ENCODE results near the gene JAG1. TPM values are rescaled to one million over a fixed set of nuclear protein-coding genes. Genes with fewer than 3 reads are reported as not detected.
A peak's percentile ranks its signal among the peaks of the same experiment; 100 is the strongest.

JAG1 gene
- total RNA-seq, 1 donor from 2014 or later = 172 TPM

DNA sequence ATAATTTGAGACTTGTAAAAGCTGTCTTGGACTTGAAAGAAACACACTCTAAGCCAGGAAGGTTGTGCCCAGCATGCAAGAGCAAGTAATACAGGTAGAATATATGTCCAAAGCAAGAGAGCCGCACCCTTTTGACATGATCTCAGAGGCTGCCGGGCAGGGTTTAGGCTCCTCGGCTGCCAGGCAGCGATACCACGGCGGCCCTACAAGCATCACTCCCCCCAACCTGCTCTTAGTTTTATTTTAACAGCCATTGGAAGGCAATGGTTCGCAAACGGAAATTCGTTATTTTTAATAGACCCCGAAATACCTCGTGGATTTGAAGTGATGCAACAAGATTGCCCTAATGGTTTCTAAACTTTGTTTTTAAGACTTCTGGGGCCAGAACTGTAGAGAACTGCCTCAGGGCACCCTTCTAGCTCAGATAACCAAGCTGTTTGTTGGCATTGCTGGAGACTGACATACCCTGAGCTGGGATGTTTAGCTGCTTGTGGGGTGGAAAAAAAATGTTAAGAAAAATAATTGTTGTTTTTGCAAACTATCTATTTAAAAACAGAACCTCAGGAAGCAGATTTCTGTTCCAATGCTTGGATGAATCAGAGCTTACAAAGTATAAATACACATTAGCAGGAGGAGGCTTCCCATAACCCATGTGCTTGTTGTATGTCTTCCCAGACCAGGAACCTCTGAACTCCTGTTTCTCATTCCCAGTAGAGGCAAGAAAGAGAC is 39.0 kb downstream of the JAG1 start:
- TF ChIP-seq, protein P1, sequence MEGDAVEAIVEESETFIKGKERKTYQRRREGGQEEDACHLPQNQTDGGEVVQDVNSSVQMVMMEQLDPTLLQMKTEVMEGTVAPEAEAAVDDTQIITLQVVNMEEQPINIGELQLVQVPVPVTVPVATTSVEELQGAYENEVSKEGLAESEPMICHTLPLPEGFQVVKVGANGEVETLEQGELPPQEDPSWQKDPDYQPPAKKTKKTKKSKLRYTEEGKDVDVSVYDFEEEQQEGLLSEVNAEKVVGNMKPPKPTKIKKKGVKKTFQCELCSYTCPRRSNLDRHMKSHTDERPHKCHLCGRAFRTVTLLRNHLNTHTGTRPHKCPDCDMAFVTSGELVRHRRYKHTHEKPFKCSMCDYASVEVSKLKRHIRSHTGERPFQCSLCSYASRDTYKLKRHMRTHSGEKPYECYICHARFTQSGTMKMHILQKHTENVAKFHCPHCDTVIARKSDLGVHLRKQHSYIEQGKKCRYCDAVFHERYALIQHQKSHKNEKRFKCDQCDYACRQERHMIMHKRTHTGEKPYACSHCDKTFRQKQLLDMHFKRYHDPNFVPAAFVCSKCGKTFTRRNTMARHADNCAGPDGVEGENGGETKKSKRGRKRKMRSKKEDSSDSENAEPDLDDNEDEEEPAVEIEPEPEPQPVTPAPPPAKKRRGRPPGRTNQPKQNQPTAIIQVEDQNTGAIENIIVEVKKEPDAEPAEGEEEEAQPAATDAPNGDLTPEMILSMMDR (IDR thresholded peaks at IDR 0.05; ENCODE audit: unreplicated experiment) = no peak
- H3K4me1 Mint-ChIP-seq (ENCODE audit: unreplicated experiment) = peaks cover 24% of the 10 kb centered on the region
- H3K9me3 Mint-ChIP-seq (ENCODE audit: unreplicated experiment) = no peaks in the 10 kb centered on the region
- peaks cover 2% of the 10 kb centered on the region for H3K27me3 Mint-ChIP-seq (ENCODE audit: unreplicated experiment)
- peaks cover 21% of the 10 kb centered on the region for H3K36me3 Mint-ChIP-seq (ENCODE audit: low read depth, unreplicated experiment)
- no peak overlapping the region for H3K27ac Mint-ChIP-seq (ENCODE audit: unreplicated experiment)
- DNase-seq (ENCODE audit: low spot score) = no peak
- H3K4me3 Mint-ChIP-seq (ENCODE audit: unreplicated experiment) = no peak overlapping the region

DNA sequence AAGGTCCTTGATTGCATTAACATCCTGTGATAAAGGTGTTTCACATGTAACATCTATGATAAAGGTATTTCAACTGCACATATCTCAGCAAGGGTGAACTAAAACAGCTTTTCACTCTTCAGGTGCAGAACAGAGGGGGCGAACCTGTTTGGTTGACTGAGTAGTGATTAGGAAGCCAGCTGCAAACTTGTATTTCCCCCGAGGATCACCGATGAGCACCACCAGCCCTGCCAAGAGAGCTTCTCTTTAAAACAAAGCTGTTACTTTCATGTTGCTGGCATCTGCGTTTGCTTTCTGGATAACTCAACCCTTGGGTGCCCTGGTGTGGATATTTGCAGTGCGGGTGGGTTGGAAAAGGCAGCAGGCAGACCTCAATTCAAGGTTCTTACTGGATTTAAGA is 39.6 kb downstream of the JAG1 start:
- DNase-seq (ENCODE audit: low spot score) = no peak
- Mint-ChIP-seq H3K4me3 (ENCODE audit: unreplicated experiment) (no peak overlapping the region), H3K27ac (ENCODE audit: unreplicated experiment) (no peak overlapping the region), H3K9me3 (ENCODE audit: unreplicated experiment) (no peaks in the 10 kb centered on the region), H3K4me1 (ENCODE audit: unreplicated experiment) (peaks cover 24% of the 10 kb centered on the region), H3K27me3 (ENCODE audit: unreplicated experiment) (peaks cover 2% of the 10 kb centered on the region), H3K36me3 (ENCODE audit: low read depth, unreplicated experiment) (peaks cover 16% of the 10 kb centered on the region)
- TF ChIP-seq, protein P1 (IDR thresholded peaks at IDR 0.05; ENCODE audit: unreplicated experiment) = no peak

DNA sequence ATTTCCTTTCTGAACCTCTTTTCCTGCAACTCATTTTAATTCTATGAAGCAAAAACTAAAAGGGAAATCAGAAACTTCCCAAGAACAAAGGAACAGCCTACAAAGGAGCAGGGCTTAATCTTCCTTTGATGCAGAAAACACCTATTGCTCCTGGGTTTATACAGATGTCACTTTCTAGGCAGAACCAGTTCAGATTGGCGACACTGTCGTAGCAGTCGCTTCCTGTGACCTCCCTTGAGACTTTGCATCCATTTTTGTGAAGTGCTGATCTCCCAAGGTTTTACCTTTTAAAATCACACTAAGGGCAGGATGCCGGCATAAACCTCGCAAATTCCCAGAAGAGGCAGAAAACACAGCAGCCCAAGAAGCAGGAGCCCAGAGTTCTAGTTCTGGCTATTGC is 40.1 kb downstream of the JAG1 start:
- DNase-seq (ENCODE audit: low spot score) = no peak
- Mint-ChIP-seq H3K4me3 (ENCODE audit: unreplicated experiment) (no peak overlapping the region), H3K27me3 (ENCODE audit: unreplicated experiment) (peaks cover 2% of the 10 kb centered on the region), H3K4me1 (ENCODE audit: unreplicated experiment) (peaks cover 24% of the 10 kb centered on the region), H3K36me3 (ENCODE audit: low read depth, unreplicated experiment) (peaks cover 13% of the 10 kb centered on the region), H3K27ac (ENCODE audit: unreplicated experiment) (no peak overlapping the region), H3K9me3 (ENCODE audit: unreplicated experiment) (no peaks in the 10 kb centered on the region)
- TF ChIP-seq, protein P1 (IDR thresholded peaks at IDR 0.05; ENCODE audit: unreplicated experiment) = no peak

DNA sequence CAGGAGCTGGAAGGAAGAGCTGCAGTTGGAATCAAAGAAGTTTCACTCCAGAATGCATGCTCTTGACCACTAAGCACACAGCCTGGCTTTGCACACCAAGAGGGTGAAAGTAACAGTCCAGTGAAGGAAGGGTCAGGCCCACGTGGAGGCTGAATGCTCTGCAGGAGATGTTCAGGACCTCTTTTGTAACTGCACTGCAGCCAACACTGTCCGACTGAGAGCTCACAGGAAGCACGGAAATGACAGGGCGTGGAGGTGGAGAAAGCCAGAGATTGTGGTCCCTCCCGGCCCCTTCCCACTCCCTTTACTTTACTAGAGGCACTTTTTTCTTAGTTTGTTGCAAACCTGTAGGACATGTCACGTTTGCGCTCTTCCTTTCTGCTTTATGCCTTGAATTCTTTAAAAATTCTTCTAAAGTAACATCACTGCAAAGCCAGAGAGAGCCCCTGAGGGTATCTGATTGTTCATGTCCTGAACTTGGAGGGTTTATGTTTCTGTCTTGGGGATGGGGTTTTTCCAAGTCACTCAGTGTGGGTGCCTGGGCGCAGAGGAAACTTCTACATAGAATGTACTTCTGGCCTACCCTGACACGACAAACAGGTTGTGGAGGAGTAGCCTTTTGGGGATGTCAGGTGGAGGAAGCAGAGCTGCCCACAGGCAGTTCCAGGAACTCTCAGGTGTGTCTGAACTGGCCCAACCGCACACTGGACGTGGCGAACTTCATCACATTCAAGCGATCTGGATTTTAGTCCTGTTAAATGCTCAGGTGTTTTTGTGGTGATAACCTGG is 40.9 kb downstream of the JAG1 start:
- TF ChIP-seq, protein P1 (IDR thresholded peaks at IDR 0.05; ENCODE audit: unreplicated experiment) = no peak
- H3K27ac Mint-ChIP-seq (ENCODE audit: unreplicated experiment) = no peak overlapping the region
- peak overlapping the region; percentile 47 for H3K4me3 Mint-ChIP-seq (ENCODE audit: unreplicated experiment)
- H3K36me3 Mint-ChIP-seq (ENCODE audit: low read depth, unreplicated experiment) = peaks cover 9% of the 10 kb centered on the region
- peaks cover 20% of the 10 kb centered on the region for H3K4me1 Mint-ChIP-seq (ENCODE audit: unreplicated experiment)
- DNase-seq (ENCODE audit: low spot score) = no peak
- peaks cover 2% of the 10 kb centered on the region for H3K27me3 Mint-ChIP-seq (ENCODE audit: unreplicated experiment)
- no peaks in the 10 kb centered on the region for H3K9me3 Mint-ChIP-seq (ENCODE audit: unreplicated experiment)

DNA sequence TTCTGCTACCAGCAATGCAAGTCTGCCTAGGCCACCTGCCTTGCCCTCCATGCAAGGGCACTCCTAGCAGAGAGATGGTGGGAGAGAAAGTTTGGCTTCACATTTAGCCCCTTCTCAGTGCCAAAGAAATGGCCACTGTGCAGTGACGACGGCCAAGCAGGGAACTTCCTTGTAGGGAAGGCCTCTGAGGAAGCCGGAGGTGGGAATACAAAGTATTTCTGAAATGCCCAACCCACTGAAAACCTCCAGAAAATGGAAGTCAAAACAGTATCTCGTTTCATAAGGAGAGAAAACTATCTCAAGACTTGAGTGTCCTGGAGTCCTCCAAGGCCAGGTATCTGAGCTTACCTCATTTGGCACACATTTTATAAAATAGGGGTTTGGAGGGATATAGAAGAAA is 42.7 kb downstream of the JAG1 start:
- Mint-ChIP-seq H3K27me3 (ENCODE audit: unreplicated experiment) (peaks cover 2% of the 10 kb centered on the region), H3K4me1 (ENCODE audit: unreplicated experiment) (peaks cover 15% of the 10 kb centered on the region), H3K27ac (ENCODE audit: unreplicated experiment) (no peak overlapping the region), H3K9me3 (ENCODE audit: unreplicated experiment) (no peaks in the 10 kb centered on the region), H3K36me3 (ENCODE audit: low read depth, unreplicated experiment) (no peaks in the 10 kb centered on the region), H3K4me3 (ENCODE audit: unreplicated experiment) (no peak overlapping the region)
- DNase-seq (ENCODE audit: low spot score) = no peak
- TF ChIP-seq, protein P1 (IDR thresholded peaks at IDR 0.05; ENCODE audit: unreplicated experiment) = no peak
